ENCODE data around the gene SLC6A2. TPM values are rescaled to one million over a fixed set of nuclear protein-coding genes. Genes with fewer than 3 reads are reported as not detected.
A peak's percentile ranks its signal among the peaks of the same experiment; 100 is the strongest.
"Not testable (repeated sequence)": the region's sequence is repeated elsewhere in the genome, so short reads cannot be mapped to it uniquely, and the experiment has no call there.

Gene SLC6A2
- total and polyA plus RNA-seq, 2 of the 13 experiments (the other 11 are each of a cell fraction or from before 2014, with no cell fraction given) = 0.62 to 0.66 TPM

GRCh38 chr16:55752465-55753144 lies 96.8 kb downstream of the SLC6A2 start:
- 47% methylated on average over 5 of the region's 5 CpGs for WGBS (ENCODE audit: low lambda C conversion rate)
- H3K4me2 ChIP-seq (ENCODE audit: low read depth, low read length); CTCF ChIA-PET (ENCODE audit: low intra/inter-chr PET ratio, low total read pairs); H4K20me1 ChIP-seq (ENCODE audit: insufficient read depth, low read length); in situ Hi-C loops (cut with HindIII; ENCODE audit: extremely low pct_ligation_motif_present, low pct_unique_long_range_greater_than_20kb); ATAC-seq; H3K4me3 ChIP-seq (replicated peaks in 1 of 3; ENCODE audit: insufficient read depth in 1 of 3, low read depth in 2 of 3, low read length in 3 of 3); H3K9me3 ChIP-seq (ENCODE audit: low read length); H2AFZ ChIP-seq (ENCODE audit: low read length); H3K36me3 ChIP-seq (replicated peaks in 1 of 2; ENCODE audit: control insufficient read depth in 1 of 2, insufficient read depth in 2 of 2, low read length in 2 of 2); H3K79me2 ChIP-seq (ENCODE audit: insufficient read depth, low read length); H3K27me3 ChIP-seq (ENCODE audit: control insufficient read depth in 1 of 2, insufficient read depth in 2 of 2, low read length in 2 of 2); H3K9ac ChIP-seq (ENCODE audit: insufficient read depth, low read depth, low read length); POLR2A ChIA-PET; BruUV-seq (replicated peaks); TF ChIP-seq EP300 (CRISPR knock-in tag; IDR thresholded peaks at IDR 0.05; ENCODE audit: borderline replicate concordance): not testable (repeated sequence)
- peak; percentile 66 for DNase-seq (ENCODE audit: low spot score)
- peak; percentile 23 for FAIRE-seq
- Histone ChIP-seq H3K4me1 (ENCODE audit: insufficient read depth, low read length) (peaks cover 31% of the 10 kb centered on the region), H3K27ac (ENCODE audit: extremely low read length, insufficient read depth, low read length) (peak overlapping the region; percentile 60)
- 0 out of 4 replicates have a peak, but pooled peaks of 1 of the 2 experiments have one; percentile 36 for TF ChIP-seq EP300 (IDR thresholded peaks at IDR 0.05; ENCODE audit: low read depth in 2 of 2, low read length in 2 of 2)
- peak; percentile 20; the same call in 1 of the 2 replicates for TF ChIP-seq HDAC2 (CRISPR knock-in tag; IDR thresholded peaks at IDR 0.05)
- TF ChIP-seq MED1 (CRISPR knock-in tag; IDR thresholded peaks at IDR 0.05) = 0 out of 2 replicates have a peak, but pooled peaks have one; percentile 10
- TF ChIP-seq, protein P1, sequence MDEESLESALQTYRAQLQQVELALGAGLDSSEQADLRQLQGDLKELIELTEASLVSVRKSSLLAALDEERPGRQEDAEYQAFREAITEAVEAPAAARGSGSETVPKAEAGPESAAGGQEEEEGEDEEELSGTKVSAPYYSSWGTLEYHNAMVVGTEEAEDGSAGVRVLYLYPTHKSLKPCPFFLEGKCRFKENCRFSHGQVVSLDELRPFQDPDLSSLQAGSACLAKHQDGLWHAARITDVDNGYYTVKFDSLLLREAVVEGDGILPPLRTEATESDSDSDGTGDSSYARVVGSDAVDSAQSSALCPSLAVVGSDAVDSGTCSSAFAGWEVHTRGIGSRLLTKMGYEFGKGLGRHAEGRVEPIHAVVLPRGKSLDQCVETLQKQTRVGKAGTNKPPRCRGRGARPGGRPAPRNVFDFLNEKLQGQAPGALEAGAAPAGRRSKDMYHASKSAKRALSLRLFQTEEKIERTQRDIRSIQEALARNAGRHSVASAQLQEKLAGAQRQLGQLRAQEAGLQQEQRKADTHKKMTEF (CRISPR knock-in tag; IDR thresholded peaks at IDR 0.05) = peak; percentile 42; the same call in 1 of the 2 replicates
- TF ChIP-seq ETV5 (CRISPR knock-in tag; IDR thresholded peaks at IDR 0.05; ENCODE audit: borderline replicate concordance) = peak; percentile 29; the same call in 1 of the 2 replicates
- TF ChIP-seq MAFK (conservative IDR thresholded peaks at IDR 0.05 in 1 of 2, IDR thresholded peaks at IDR 0.05 in 1 of 2; ENCODE audit: low read length in 2 of 2) = peak; percentile 14 to 15; a peak in 2 of 4 replicates
- TF ChIP-seq ZNF12 (CRISPR knock-in tag; IDR thresholded peaks at IDR 0.05) = peak; percentile 95
- TF ChIP-seq ZNF280D (CRISPR knock-in tag; IDR thresholded peaks at IDR 0.05) = peak; percentile 87; the same call in 1 of the 2 replicates
- peak; percentile 49; the same call in 1 of the 2 replicates for TF ChIP-seq RCOR2 (CRISPR knock-in tag; IDR thresholded peaks at IDR 0.05)
- TF ChIP-seq, protein P2, sequence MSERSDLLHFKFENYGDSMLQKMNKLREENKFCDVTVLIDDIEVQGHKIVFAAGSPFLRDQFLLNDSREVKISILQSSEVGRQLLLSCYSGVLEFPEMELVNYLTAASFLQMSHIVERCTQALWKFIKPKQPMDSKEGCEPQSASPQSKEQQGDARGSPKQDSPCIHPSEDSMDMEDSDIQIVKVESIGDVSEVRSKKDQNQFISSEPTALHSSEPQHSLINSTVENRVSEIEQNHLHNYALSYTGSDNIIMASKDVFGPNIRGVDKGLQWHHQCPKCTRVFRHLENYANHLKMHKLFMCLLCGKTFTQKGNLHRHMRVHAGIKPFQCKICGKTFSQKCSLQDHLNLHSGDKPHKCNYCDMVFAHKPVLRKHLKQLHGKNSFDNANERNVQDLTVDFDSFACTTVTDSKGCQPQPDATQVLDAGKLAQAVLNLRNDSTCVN (CRISPR knock-in tag; IDR thresholded peaks at IDR 0.05; ENCODE audit: borderline replicate concordance) = peak; percentile 99; the same call in 1 of the 2 replicates
- intact Hi-C loops (cut with micrococcal nuclease; ENCODE audit: unreplicated experiment) = loop anchor here (1.0 kb wide), 1 partner anchor 34 kb away; no protein-coding TSS in a partner anchor
